H1 (cell line): ENCODE measurements around the gene CCDC83. TPM values are rescaled to one million over a fixed set of nuclear protein-coding genes. Genes with fewer than 3 reads are reported as not detected.

Experiments used
- EZH2 ChIP-seq: fragments of 200-600 bp; sonication (generic); IDR thresholded peaks from 2 replicates; pipeline ENCODE4 v1.7.1; 2012; ENCODE audit warnings: low read depth, mild to moderate bottlenecking, moderate library complexity, low read length, inconsistent platforms; ENCODE audit not compliant: severe bottlenecking
- KDM1A ChIP-seq: fragments of 200-600, 300-600 bp; sonication (generic); IDR thresholded peaks from 2 replicates; pipeline ENCODE4 v1.7.1; 2016; ENCODE audit warnings: mild to moderate bottlenecking, low read length, borderline replicate concordance
- MAFK ChIP-seq: IDR thresholded peaks from 2 replicates; pipeline ENCODE4 v1.6.1; 2012; ENCODE audit warnings: low read depth, mild to moderate bottlenecking, improper control_type of control experiment, low read length
- POLR2AphosphoS5 ChIP-seq: IDR thresholded peaks from 2 replicates; pipeline ENCODE4 v1.6.1; 2011; ENCODE audit warnings: low read depth, low read length
- RNF2 ChIP-seq: fragments of 200-900, 300-1000 bp; sonication (generic); IDR thresholded peaks from 2 replicates; pipeline ENCODE4 v1.7.1; 2016; ENCODE audit warnings: borderline replicate concordance, low read depth, mild to moderate bottlenecking, antibody characterized with exemption, low read length; ENCODE audit not compliant: poor library complexity, severe bottlenecking; ENCODE audit errors: missing control alignments
- SIN3A ChIP-seq, 2 experiments: IDR thresholded peaks in 1 of 2; conservative IDR thresholded peaks in 1 of 2; 2 replicates each; pipeline ENCODE4 v1.6.1; 2011 to 2012; ENCODE audit warnings: low read length in 2 of 2, improper control_type of control experiment in 1 of 2, low read depth in 1 of 2, mild to moderate bottlenecking in 1 of 2
- SRF ChIP-seq: IDR thresholded peaks from 2 replicates; pipeline ENCODE4 v1.6.1; 2011; ENCODE audit warnings: mild to moderate bottlenecking, low read depth, low read length, moderate library complexity
- TAF7 ChIP-seq: optimal IDR thresholded peaks from 2 replicates; pipeline ENCODE3; 2011; ENCODE audit warnings: low read depth, mild to moderate bottlenecking, inconsistent platforms, low read length, moderate library complexity, borderline replicate concordance
- polyA plus RNA-seq, 7 experiments: library from polyadenylated mRNA; depleted of rRNA in 3 of 7; stranded (reverse) in 5 of 7; unstranded in 2 of 7; fragments of >200 nt in 5 of 7; fragments of 200-250 nt in 2 of 7; gene quantifications; 1 replicate in 5 of 7; 2 replicates in 1 of 7; 4 replicates in 1 of 7; pipeline versions ENCODE4 v1.2.1 to v1.2.3, GENCODE V29; 2011 to 2013; ENCODE audit warnings: missing spikeins in 2 of 7, mixed read lengths in 2 of 7
- total RNA-seq: library from RNA; stranded (reverse); fragmentation: NEBNext Ultra II Directional; extraction: Animal tissue kit (Norgen Biotek cat#: 25700); gene quantifications from 2 replicates; pipeline ENCODE4 v1.2.1, GENCODE V29; 2021

Gene CCDC83
- total and polyA plus RNA-seq, 2 of the 8 experiments (the other 6 are each of a cell fraction or from before 2014, with no cell fraction given): not detected

GRCh38 chr11:85902353-85902752 lies 47.2 kb downstream of the CCDC83 start (continued):
- TF ChIP-seq SRF (no peak), MAFK (no peak), RNF2 (no peak), POLR2AphosphoS5 (no peak), KDM1A (no peak), TAF7 (no peak), SIN3A (conservative IDR thresholded peaks at IDR 0.05 in 1 of 2, IDR thresholded peaks at IDR 0.05 in 1 of 2; ENCODE audit: low read depth in 1 of 2, low read length in 2 of 2) (no peak), EZH2 (no peak)
- TF ChIP-seq, all 59 proteins: peak for 0
